K562 (cell line): Measurements from ENCODE around the gene ZNF559. TPM values are rescaled to one million over a fixed set of nuclear protein-coding genes. Genes with fewer than 3 reads are reported as not detected.

ENCODE experiments used
- ATAC-seq: fragments of 200-7000 bp; cut with Tn5 transposase; 3 replicates; pipeline ENCODE4 v1.9.1; 2020; ENCODE audit warnings: moderate library complexity
- BruUV-seq: library from RNA; stranded (reverse); fragments of 400-500 nt; replicated peaks from 2 replicates; lab custom pipeline; 2021; lab: Mats Ljungman, UMichigan
- CTCF ChIA-PET: fragments of 300-600 bp; formaldehyde crosslinking; extraction: SDS; loops from one replicate; lab custom pipeline; 2021; ENCODE audit warnings: low intra/inter-chr PET ratio; lab: Yijun Ruan, JAX
- POLR2A ChIA-PET: fragments of 300-600, 350-650 bp; sonication (Branson Sonifier 250); formaldehyde crosslinking; extraction: SDS; loops from one replicate; lab custom pipeline; 2021; ENCODE audit warnings: antibody characterized with exemption, inconsistent platforms; lab: Yijun Ruan, JAX
- DNase-seq, 4 experiments: peaks; one replicate each; pipeline versions ENCODE4 v3.0.0 to v3.0.0-alpha.2; 2011 to 2018; ENCODE audit warnings: low spot score in 3 of 4, mixed read lengths in 3 of 4; ENCODE audit errors: extremely low read depth in 1 of 4
- FAIRE-seq: peaks from 2 replicates; lab custom pipeline; 2011; peaks lifted over from hg19 to GRCh38; lab: Jason Lieb, UNC
- H2AFZ ChIP-seq: 2 replicates; pipeline ENCODE4 v1.6.0; 2011; ENCODE audit warnings: low read depth, low read length, control low read depth, inconsistent platforms
- H3K27ac ChIP-seq: fragments of 200-600 bp; 3 replicates; pipeline ENCODE4 v1.8.0; 2011; ENCODE audit warnings: low read depth, mild to moderate bottlenecking, control low read depth, inconsistent platforms, low read length, moderate library complexity, mixed read lengths; ENCODE audit errors: extremely low read depth
- H3K27me3 ChIP-seq, 2 experiments: fragments of 300-600 bp in 1 of 2; 2 replicates in 1 of 2; 3 replicates in 1 of 2; pipeline versions ENCODE4 v1.6.0 to v1.8.0; 2011; ENCODE audit warnings: inconsistent platforms in 2 of 2, low read length in 2 of 2, mild to moderate bottlenecking in 1 of 2, mixed read lengths in 1 of 2, moderate library complexity in 1 of 2; ENCODE audit not compliant: control insufficient read depth in 2 of 2, insufficient read depth in 2 of 2
- H3K36me3 ChIP-seq: fragments of 300-600 bp; 3 replicates; pipeline ENCODE4 v1.8.0; 2011; ENCODE audit warnings: mild to moderate bottlenecking, low read length, inconsistent platforms; ENCODE audit not compliant: control insufficient read depth, insufficient read depth
- H3K4me1 ChIP-seq, 2 experiments: fragments of 200-600 bp in 1 of 2; replicated peaks in 1 of 2; 2 replicates in 1 of 2; 3 replicates in 1 of 2; pipeline versions ENCODE4 v1.5.1 to v1.8.0; 2011; ENCODE audit warnings: inconsistent platforms in 2 of 2, low read length in 2 of 2, mild to moderate bottlenecking in 1 of 2, mixed read lengths in 1 of 2, moderate library complexity in 1 of 2; ENCODE audit not compliant: control insufficient read depth in 2 of 2, insufficient read depth in 2 of 2
- H3K4me2 ChIP-seq: 2 replicates; pipeline ENCODE4 v1.6.1; 2011; ENCODE audit warnings: low read length, control low read depth, inconsistent platforms, mixed read lengths; ENCODE audit not compliant: insufficient read depth
- H3K4me3 ChIP-seq: fragments of 200-600 bp; sonication (generic), shearing (Covaris generic); 2 replicates; pipeline ENCODE4 v1.5.1; 2016; ENCODE audit warnings: control low read depth, inconsistent platforms
- H3K79me2 ChIP-seq: fragments of 200-600 bp; 3 replicates; pipeline ENCODE4 v1.8.0; 2011; ENCODE audit warnings: low read length, inconsistent platforms; ENCODE audit not compliant: control insufficient read depth, insufficient read depth
- H3K9ac ChIP-seq, 2 experiments: 2 replicates each; pipeline versions ENCODE4 v1.6.0 to v1.6.1; 2011; ENCODE audit warnings: low read depth in 2 of 2, low read length in 2 of 2, control low read depth in 1 of 2, inconsistent platforms in 1 of 2, mild to moderate bottlenecking in 1 of 2, mixed read lengths in 1 of 2; ENCODE audit not compliant: insufficient read depth in 1 of 2
- H3K9me1 ChIP-seq: one replicate; pipeline ENCODE4 v1.6.0; 2011; ENCODE audit warnings: inconsistent platforms, mild to moderate bottlenecking, low read length, moderate library complexity; ENCODE audit not compliant: control insufficient read depth, insufficient read depth
- H3K9me3 ChIP-seq: replicated peaks from 2 replicates; pipeline ENCODE4 v1.5.1; 2011; ENCODE audit warnings: low read depth, low read length, inconsistent platforms; ENCODE audit not compliant: control insufficient read depth, insufficient read depth
- H4K20me1 ChIP-seq: replicated peaks from 2 replicates; pipeline ENCODE4 v1.6.1; 2011; ENCODE audit warnings: low read length, inconsistent platforms, mixed read lengths; ENCODE audit not compliant: control insufficient read depth, insufficient read depth
- ARID1B ChIP-seq: fragments of 450-650 bp; IDR thresholded peaks from 2 replicates; pipeline ENCODE4 v1.6.1; 2016; ENCODE audit warnings: antibody characterized with exemption, mild to moderate bottlenecking, inconsistent platforms
- EGR1 ChIP-seq: fragments of 450-650 bp; conservative IDR thresholded peaks from 2 replicates; pipeline ENCODE4 v1.6.1; 2017; ENCODE audit warnings: mild to moderate bottlenecking
- GABPB2 ChIP-seq: fragments of 250-450 bp; sonication (Bioruptor Pico); conservative IDR thresholded peaks from 2 replicates; pipeline ENCODE4 v1.5.1; 2021; ENCODE audit warnings: mild to moderate bottlenecking
- NFE2 ChIP-seq: IDR thresholded peaks from 2 replicates; pipeline ENCODE4 v1.6.1; 2014; ENCODE audit warnings: antibody characterized with exemption, low read depth
- PATZ1 ChIP-seq: fragments of 250-450 bp; sonication (Bioruptor Pico); IDR thresholded peaks from 2 replicates; pipeline ENCODE4 v1.5.0; 2020; ENCODE audit warnings: mild to moderate bottlenecking, borderline replicate concordance
- PHF20 ChIP-seq: fragments of 450-650 bp; IDR thresholded peaks from 2 replicates; pipeline ENCODE4 v1.6.1; 2018; ENCODE audit not compliant: partially characterized antibody
- SNRNP70 ChIP-seq: fragments of 200-400 bp; formaldehyde crosslinking; optimal IDR thresholded peaks from 2 replicates; pipeline ENCODE3; 2017; ENCODE audit warnings: low read depth, low read length
- USF1 ChIP-seq: sonication (generic); formaldehyde crosslinking; IDR thresholded peaks from 2 replicates; pipeline ENCODE4 v1.9.0; 2022; ENCODE audit warnings: mild to moderate bottlenecking, missing genetic modification reagents
- ZNF263 ChIP-seq: sonication (generic); formaldehyde crosslinking; IDR thresholded peaks from 2 replicates; pipeline ENCODE4 v1.8.0; 2022; ENCODE audit warnings: mild to moderate bottlenecking, missing genetic modification reagents, borderline replicate concordance
- WGBS: fragments of 100-300 bp; shearing (Covaris generic); methylation state at CpG from one replicate; pipeline ENCODE4 v1.1.6; 2016; ENCODE audit warnings: low coverage, mixed read lengths; ENCODE audit not compliant: insufficient coverage; ENCODE audit errors: missing lambda C conversion rate; 5-methylcytosine and 5-hydroxymethylcytosine counted together
- in situ Hi-C: fragments of 300-500 bp; cut with MboI; formaldehyde crosslinking; loops from 4 replicates; pipeline ENCODE4 v1.15.0; 2018; ENCODE audit warnings: inconsistent platforms, mixed read lengths
- intact Hi-C: fragments of 100-400 bp; cut with micrococcal nuclease; formaldehyde crosslinking; loops from 2 replicates; pipeline ENCODE4 v1.14.2; 2022
- polyA plus RNA-seq, 8 experiments: library from polyadenylated mRNA; depleted of rRNA in 4 of 8; stranded (reverse) in 5 of 8; unstranded in 3 of 8; fragments of >200 nt; fragmentation: Nextera tagmentation in 2 of 8; fragmentation: Illumina TruSeq in 1 of 8; extraction: Ambion mirVana in 2 of 8; extraction: Trizol in 1 of 8; gene quantifications; 2 replicates each; pipeline versions ENCODE4 v1.2.1 to v1.2.3, GENCODE V29; 2011 to 2014; ENCODE audit warnings: inconsistent platforms in 1 of 8, missing spikeins in 1 of 8
- total RNA-seq, 7 experiments: library from RNA; depleted of rRNA in 6 of 7; stranded (reverse); fragments of >200 nt in 6 of 7; fragmentation: Illumina TruSeq in 2 of 7; extraction: Trizol in 2 of 7; gene quantifications; 2 replicates each; pipeline versions ENCODE4 v1.2.1 to v1.2.3, GENCODE V29; 2011 to 2021; ENCODE audit warnings: low replicate concordance in 1 of 7
- TF ChIP-seq, protein P1 (sequence below), 2 experiments: fragments of 450-650 bp; formaldehyde crosslinking in 1 of 2; IDR thresholded peaks; 2 replicates each; pipeline versions ENCODE4 v1.4.0 to v1.6.1; 2014 to 2020; ENCODE audit warnings: mild to moderate bottlenecking in 2 of 2, borderline replicate concordance in 1 of 2, low read depth in 1 of 2

ZNF559 gene
- total and polyA plus RNA-seq, 9 of the 15 experiments (the other 6 are each of a cell fraction or from before 2014, with no cell fraction given) = 4.0 to 21.5 (median 11.5) TPM

GRCh38 chr19:9308091-9308770, 15.7 kb upstream of the ZNF559 start:
- Histone ChIP-seq H3K4me3 (peak overlapping the region; percentile 99), H3K4me1 (peaks cover 3 to 6% of the 10 kb centered on the region in 2 experiments; a peak in 2 of 5 replicates), H3K27me3 (no peaks in the 10 kb centered on the region), H3K9ac (peak overlapping the region in 1 of 2 experiments; percentile 88; a peak in 2 of 4 replicates), H3K36me3 (no peaks in the 10 kb centered on the region; the same call in 2 of the 3 replicates), H4K20me1 (no peaks in the 10 kb centered on the region), H3K9me1 (no peaks in the 10 kb centered on the region), H3K9me3 (no peaks in the 10 kb centered on the region), H3K79me2 (peaks cover 7% of the 10 kb centered on the region), H3K4me2 (peak overlapping the region; percentile 99), H2AFZ (no peak overlapping the region), H3K27ac (no peak overlapping the region)
- ChIA-PET CTCF (interaction anchor here (0.7 kb wide), 1 partner anchor 399 kb away, joined by 3 read pairs; no protein-coding TSS in a partner anchor), POLR2A (interaction anchor here (0.6 kb wide), 1 partner anchor 74 kb away, joined by 3 read pairs; no protein-coding TSS in a partner anchor)
- DNase-seq (peak in 1 of 4 experiments; percentile 18), FAIRE-seq (no peak), ATAC-seq (no peak)
- intact Hi-C loops = loop anchor here (5.0 kb wide), 1 partner anchor 166 kb away; the partner anchor contains the start of gene ZNF317
- in situ Hi-C loops = no loop called here
- no TSS peak for BruUV-seq
- WGBS = 30% methylated on average over 10 of the region's 10 CpGs
- TF ChIP-seq USF1 (CRISPR knock-in tag) = no peak
- no peak for TF ChIP-seq ZNF263 (CRISPR knock-in tag)
- TF ChIP-seq EGR1 = no peak
- no peak for TF ChIP-seq ARID1B
- TF ChIP-seq PATZ1 (CRISPR knock-in tag) = no peak
- TF ChIP-seq, protein P1, sequence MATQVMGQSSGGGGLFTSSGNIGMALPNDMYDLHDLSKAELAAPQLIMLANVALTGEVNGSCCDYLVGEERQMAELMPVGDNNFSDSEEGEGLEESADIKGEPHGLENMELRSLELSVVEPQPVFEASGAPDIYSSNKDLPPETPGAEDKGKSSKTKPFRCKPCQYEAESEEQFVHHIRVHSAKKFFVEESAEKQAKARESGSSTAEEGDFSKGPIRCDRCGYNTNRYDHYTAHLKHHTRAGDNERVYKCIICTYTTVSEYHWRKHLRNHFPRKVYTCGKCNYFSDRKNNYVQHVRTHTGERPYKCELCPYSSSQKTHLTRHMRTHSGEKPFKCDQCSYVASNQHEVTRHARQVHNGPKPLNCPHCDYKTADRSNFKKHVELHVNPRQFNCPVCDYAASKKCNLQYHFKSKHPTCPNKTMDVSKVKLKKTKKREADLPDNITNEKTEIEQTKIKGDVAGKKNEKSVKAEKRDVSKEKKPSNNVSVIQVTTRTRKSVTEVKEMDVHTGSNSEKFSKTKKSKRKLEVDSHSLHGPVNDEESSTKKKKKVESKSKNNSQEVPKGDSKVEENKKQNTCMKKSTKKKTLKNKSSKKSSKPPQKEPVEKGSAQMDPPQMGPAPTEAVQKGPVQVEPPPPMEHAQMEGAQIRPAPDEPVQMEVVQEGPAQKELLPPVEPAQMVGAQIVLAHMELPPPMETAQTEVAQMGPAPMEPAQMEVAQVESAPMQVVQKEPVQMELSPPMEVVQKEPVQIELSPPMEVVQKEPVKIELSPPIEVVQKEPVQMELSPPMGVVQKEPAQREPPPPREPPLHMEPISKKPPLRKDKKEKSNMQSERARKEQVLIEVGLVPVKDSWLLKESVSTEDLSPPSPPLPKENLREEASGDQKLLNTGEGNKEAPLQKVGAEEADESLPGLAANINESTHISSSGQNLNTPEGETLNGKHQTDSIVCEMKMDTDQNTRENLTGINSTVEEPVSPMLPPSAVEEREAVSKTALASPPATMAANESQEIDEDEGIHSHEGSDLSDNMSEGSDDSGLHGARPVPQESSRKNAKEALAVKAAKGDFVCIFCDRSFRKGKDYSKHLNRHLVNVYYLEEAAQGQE (IDR thresholded peaks at IDR 0.05; ENCODE audit: borderline replicate concordance) = peak; percentile 62
- TF ChIP-seq, protein P1 (CRISPR knock-in tag; IDR thresholded peaks at IDR 0.05; ENCODE audit: low read depth) = no peak
- TF ChIP-seq NFE2 = no peak
- TF ChIP-seq GABPB2 (CRISPR knock-in tag) = no peak
- TF ChIP-seq SNRNP70 = no peak
- TF ChIP-seq PHF20 = no peak
